IMR-90 (cell line): ENCODE results near the gene PRKACB. TPM values are rescaled to one million over a fixed set of nuclear protein-coding genes. Genes with fewer than 3 reads are reported as not detected.

Experiments
- ATAC-seq: fragments of 200-7000 bp; cut with Tn5 transposase; 2 replicates; pipeline ENCODE4 v1.9.1; 2020; ENCODE audit warnings: low read depth, mild to moderate bottlenecking, moderate library complexity
- BruUV-seq: library from RNA; stranded (reverse); fragments of 400-500 nt; replicated peaks from 2 replicates; lab custom pipeline; 2021; lab: Mats Ljungman, UMichigan
- CTCF ChIA-PET: fragments of 300-600 bp; formaldehyde crosslinking; extraction: SDS; loops from one replicate; lab custom pipeline; 2021; ENCODE audit warnings: antibody characterized with exemption; lab: Yijun Ruan, JAX
- POLR2A ChIA-PET: fragments of 300-600 bp; sonication (Branson Sonifier 250); formaldehyde crosslinking; loops from one replicate; lab custom pipeline; 2022; ENCODE audit warnings: antibody characterized with exemption; ENCODE audit not compliant: unreplicated experiment; lab: Charles Lee
- DNase-seq: peaks from one replicate; pipeline ENCODE4 v3.0.0; 2013
- H2AFZ ChIP-seq: replicated peaks from 2 replicates; pipeline ENCODE3; 2013; ENCODE audit warnings: low read length, mild to moderate bottlenecking; ENCODE audit not compliant: poor library complexity
- H2AK5ac ChIP-seq: 2 replicates; pipeline ENCODE4 v1.6.1; 2013; ENCODE audit warnings: low read depth, low read length, inconsistent platforms
- H2AK9ac ChIP-seq: replicated peaks from 2 replicates; pipeline ENCODE3; 2013; ENCODE audit warnings: mild to moderate bottlenecking, low read depth, low read length, moderate library complexity; ENCODE audit not compliant: poor library complexity
- H2BK120ac ChIP-seq: 2 replicates; pipeline ENCODE4 v1.6.1; 2013; ENCODE audit warnings: low read depth, low read length, inconsistent platforms
- H2BK15ac ChIP-seq: 3 replicates; pipeline ENCODE4 v1.6.1; 2013; ENCODE audit warnings: low read depth, low read length, inconsistent platforms
- H2BK20ac ChIP-seq: 2 replicates; pipeline ENCODE4 v1.6.1; 2013; ENCODE audit warnings: low read depth, mild to moderate bottlenecking, inconsistent platforms, low read length, moderate library complexity
- H2BK5ac ChIP-seq: 2 replicates; pipeline ENCODE4 v1.6.1; 2013; ENCODE audit warnings: mild to moderate bottlenecking, low read depth, low read length, inconsistent platforms; ENCODE audit not compliant: poor library complexity, severe bottlenecking
- H3K14ac ChIP-seq: replicated peaks from 2 replicates; pipeline ENCODE4 v1.6.1; 2013; ENCODE audit warnings: low read depth, low read length, inconsistent platforms
- H3K18ac ChIP-seq: 2 replicates; pipeline ENCODE4 v1.6.1; 2013; ENCODE audit warnings: low read depth, low read length, control low read depth
- H3K23ac ChIP-seq: 2 replicates; pipeline ENCODE4 v1.6.1; 2013; ENCODE audit warnings: low read depth, low read length, inconsistent platforms
- H3K27ac ChIP-seq: 2 replicates; pipeline ENCODE4 v1.5.1; 2013; ENCODE audit warnings: mild to moderate bottlenecking, control low read depth, low read length; ENCODE audit not compliant: insufficient read depth
- H3K27me3 ChIP-seq: 2 replicates; pipeline ENCODE4 v1.6.1; 2013; ENCODE audit warnings: low read length; ENCODE audit not compliant: control insufficient read depth, insufficient read depth
- H3K36me3 ChIP-seq: 2 replicates; pipeline ENCODE4 v1.6.1; 2013; ENCODE audit warnings: low read length, mixed read lengths; ENCODE audit not compliant: control insufficient read depth, insufficient read depth
- H3K4ac ChIP-seq: 2 replicates; pipeline ENCODE4 v1.6.1; 2013; ENCODE audit warnings: low read depth, low read length, inconsistent platforms
- H3K4me1 ChIP-seq: 2 replicates; pipeline ENCODE4 v1.6.1; 2013; ENCODE audit warnings: low read length, mixed read lengths; ENCODE audit not compliant: control insufficient read depth, insufficient read depth
- H3K4me2 ChIP-seq: 2 replicates; pipeline ENCODE4 v1.6.1; 2013; ENCODE audit warnings: low read depth, mild to moderate bottlenecking, control low read depth, low read length, moderate library complexity
- H3K4me3 ChIP-seq: 2 replicates; pipeline ENCODE4 v1.5.1; 2013; ENCODE audit warnings: low read depth, mild to moderate bottlenecking, control low read depth, low read length, moderate library complexity; ENCODE audit not compliant: insufficient read depth
- H3K56ac ChIP-seq: 2 replicates; pipeline ENCODE4 v1.6.1; 2013; ENCODE audit warnings: low read length, inconsistent platforms; ENCODE audit not compliant: insufficient read depth; ENCODE audit errors: extremely low read depth
- H3K79me1 ChIP-seq, 2 experiments: 2 replicates each; pipeline ENCODE4 v1.6.1; 2013; ENCODE audit warnings: low read length in 2 of 2, inconsistent platforms in 1 of 2, low read depth in 1 of 2
- H3K9ac ChIP-seq: 2 replicates; pipeline ENCODE4 v1.6.1; 2013; ENCODE audit warnings: low read depth, low read length, control low read depth
- H3K9me1 ChIP-seq: 2 replicates; pipeline ENCODE4 v1.6.1; 2013; ENCODE audit warnings: low read length, inconsistent platforms; ENCODE audit not compliant: insufficient read depth
- H3K9me3 ChIP-seq: 2 replicates; pipeline ENCODE4 v1.6.1; 2013; ENCODE audit warnings: low read length; ENCODE audit not compliant: control insufficient read depth, insufficient read depth
- H4K20me1 ChIP-seq: 2 replicates; pipeline ENCODE4 v1.6.1; 2013; ENCODE audit warnings: low read length, inconsistent platforms; ENCODE audit not compliant: insufficient read depth
- H4K5ac ChIP-seq: 2 replicates; pipeline ENCODE4 v1.6.1; 2013; ENCODE audit warnings: mild to moderate bottlenecking, low read depth, low read length, control low read depth
- H4K8ac ChIP-seq, 2 experiments: 2 replicates each; pipeline ENCODE4 v1.6.1; 2013; ENCODE audit warnings: low read depth in 2 of 2, low read length in 2 of 2, control low read depth in 1 of 2, inconsistent platforms in 1 of 2
- H4K91ac ChIP-seq: 2 replicates; pipeline ENCODE4 v1.6.1; 2013; ENCODE audit warnings: low read depth, low read length, inconsistent platforms; ENCODE audit not compliant: insufficient read depth
- BHLHE40 ChIP-seq: fragments of 150-350 bp; IDR thresholded peaks from 2 replicates; pipeline ENCODE4 v1.6.1; 2016; ENCODE audit warnings: mild to moderate bottlenecking, low read depth, low read length
- FOS ChIP-seq: fragments of 150-350 bp; IDR thresholded peaks from 2 replicates; pipeline ENCODE4 v1.6.1; 2016; ENCODE audit warnings: low read depth, low read length
- MAFK ChIP-seq: IDR thresholded peaks from 2 replicates; pipeline ENCODE4 v1.6.1; 2012; ENCODE audit warnings: low read depth, low read length, improper control_type of control experiment
- MXI1 ChIP-seq: IDR thresholded peaks from 2 replicates; pipeline ENCODE4 v1.6.1; 2012; ENCODE audit warnings: low read depth, mild to moderate bottlenecking, low read length, moderate library complexity, borderline replicate concordance
- POLR2A ChIP-seq: IDR thresholded peaks from 2 replicates; pipeline ENCODE4 v1.6.1; 2012; ENCODE audit warnings: mild to moderate bottlenecking, low read depth, low read length
- RAD21 ChIP-seq: IDR thresholded peaks from 2 replicates; pipeline ENCODE4 v1.6.1; 2012; ENCODE audit warnings: low read length, improper control_type of control experiment
- RCOR1 ChIP-seq: IDR thresholded peaks from 2 replicates; pipeline ENCODE4 v1.6.1; 2012; ENCODE audit warnings: mild to moderate bottlenecking, low read length, improper control_type of control experiment; ENCODE audit not compliant: insufficient replicate concordance
- RFX5 ChIP-seq: IDR thresholded peaks from 2 replicates; pipeline ENCODE4 v1.8.0; 2012; ENCODE audit warnings: low read depth, mild to moderate bottlenecking, low read length, moderate library complexity
- SMC3 ChIP-seq: fragments of 150-350 bp; IDR thresholded peaks from 2 replicates; pipeline ENCODE4 v1.6.1; 2016; ENCODE audit warnings: low read depth, mild to moderate bottlenecking, antibody characterized with exemption, low read length, moderate library complexity
- USF2 ChIP-seq: fragments of 150-350 bp; IDR thresholded peaks from 2 replicates; pipeline ENCODE4 v1.6.1; 2017; ENCODE audit warnings: mild to moderate bottlenecking, antibody characterized with exemption, low read length, low read depth
- WGBS, 2 experiments: methylation state at CpG; one replicate each; pipeline versions ENCODE4 v1.1.5 to v1.1.7; 2013; ENCODE audit warnings: missing lambda C conversion rate in 2 of 2; ENCODE audit not compliant: insufficient read length in 1 of 2; ENCODE audit errors: extremely low coverage in 2 of 2; 5-methylcytosine and 5-hydroxymethylcytosine counted together
- dilution Hi-C: fragments of 300-500 bp; cut with HindIII; formaldehyde crosslinking; loops from one replicate; pipeline ENCODE4 v1.14.3; 2018; ENCODE audit warnings: low sequenced_read_pairs; ENCODE audit not compliant: unreplicated experiment
- in situ Hi-C: fragments of 300-500 bp; cut with MboI; formaldehyde crosslinking; loops from 3 replicates; pipeline ENCODE4 v1.14.3; 2019; ENCODE audit warnings: low sequenced_read_pairs, inconsistent platforms, mixed read lengths
- intact Hi-C: fragments of 100-400 bp; cut with micrococcal nuclease; formaldehyde crosslinking; loops from 2 replicates; pipeline ENCODE4 v1.10.0; 2022
- polyA plus RNA-seq, 3 experiments: library from polyadenylated mRNA; depleted of rRNA; stranded (reverse); fragments of >200 nt; gene quantifications; 2 replicates each; pipeline ENCODE4 v1.2.3, GENCODE V29; 2012; ENCODE audit warnings: low replicate concordance in 1 of 3
- total RNA-seq: library from RNA; depleted of rRNA; stranded (reverse); fragments of >200 nt; gene quantifications from 2 replicates; pipeline ENCODE4 v1.2.3, GENCODE V29; 2012

The PRKACB gene
- total and polyA plus RNA-seq, 2 of the 4 experiments (the other 2 are of a cell fraction): 8.2 to 8.3 TPM

- in situ Hi-C loops: no loop called here
- Histone ChIP-seq H3K14ac (peak overlapping the region; percentile 44), H2AK9ac (no peak overlapping the region), H3K4me2 (peak overlapping the region; percentile 88; the same call in 1 of the 2 replicates), H3K9me1 (peaks cover 2% of the 10 kb centered on the region), H3K27me3 (no peaks in the 10 kb centered on the region), H3K36me3 (no peaks in the 10 kb centered on the region), H2AFZ (peak overlapping the region; percentile 26), H4K8ac (peak overlapping the region; percentile 7 to 82; a peak in 3 of 4 replicates), H3K56ac (peak overlapping the region; percentile 61), H2BK20ac (peak overlapping the region; percentile 89), H4K91ac (peak overlapping the region; percentile 56), H4K5ac (peak overlapping the region; percentile 84; the same call in 1 of the 2 replicates), H3K9ac (no peak overlapping the region), H3K27ac (peak overlapping the region; percentile 62; the same call in 1 of the 2 replicates), H4K20me1 (no peaks in the 10 kb centered on the region), H3K4me1 (peaks cover 7% of the 10 kb centered on the region; the same call in 1 of the 2 replicates), H3K9me3 (no peaks in the 10 kb centered on the region), H3K4ac (peak overlapping the region; percentile 72; the same call in 1 of the 2 replicates), H2BK120ac (peak overlapping the region; percentile 84), H2BK5ac (peak overlapping the region; percentile 98), H3K4me3 (no peak overlapping the region), H3K23ac (peak overlapping the region; percentile 79; the same call in 1 of the 2 replicates), H2AK5ac (no peak overlapping the region), H3K18ac (peak overlapping the region; percentile 88), H2BK15ac (no peak overlapping the region; the same call in 2 of the 3 replicates), H3K79me1 (no peaks in the 10 kb centered on the region; a peak in 1 of 4 replicates)
- ChIA-PET POLR2A (no interaction called here), CTCF (no interaction called here)
- peak; percentile 93 for ATAC-seq
- BruUV-seq: no TSS peak
- peak; percentile 96 for DNase-seq
- TF ChIP-seq USF2: no peak
- TF ChIP-seq FOS: peak; percentile 62
- peak; percentile 88 for TF ChIP-seq MAFK
- TF ChIP-seq RCOR1: no peak
- 0 out of 2 replicates have a peak, but pooled peaks have one; percentile 43 for TF ChIP-seq POLR2A
- no peak for TF ChIP-seq SMC3
- 0 out of 2 replicates have a peak, but pooled peaks have one; percentile 6 for TF ChIP-seq BHLHE40
- no peak for TF ChIP-seq RAD21
- TF ChIP-seq RFX5: no peak
- no peak for TF ChIP-seq MXI1
- dilution Hi-C loops: no loop called here
- WGBS, 2 experiments: no CpG with 5 or more reads among the region's 11 CpGs
- intact Hi-C loops: loop anchor here (5.0 kb wide), 1 partner anchor 185 kb away; no protein-coding TSS in a partner anchor
Observed at GRCh38 chr1:84247425-84248220, 103.6 kb downstream of the PRKACB start.
